Ishikawa (cell line): ENCODE results near the gene ZFP3.

ENCODE experiments used
- CREB1 ChIP-seq: IDR thresholded peaks from 2 replicates; pipeline ENCODE4 v1.6.1; 2012; ENCODE audit warnings: low read depth
- EP300 ChIP-seq: IDR thresholded peaks from 2 replicates; pipeline ENCODE4 v1.6.1; 2012; ENCODE audit warnings: borderline replicate concordance
- RAD21 ChIP-seq: IDR thresholded peaks from 2 replicates; pipeline ENCODE4 v1.6.1; 2012; ENCODE audit warnings: low read depth

GRCh38 chr17:5033352-5034015, 44.8 kb upstream of the ZFP3 start:
- TF ChIP-seq CREB1 (no peak), RAD21 (no peak), EP300 (no peak)
